ENCODE data around the gene ACSL1.

DNA sequence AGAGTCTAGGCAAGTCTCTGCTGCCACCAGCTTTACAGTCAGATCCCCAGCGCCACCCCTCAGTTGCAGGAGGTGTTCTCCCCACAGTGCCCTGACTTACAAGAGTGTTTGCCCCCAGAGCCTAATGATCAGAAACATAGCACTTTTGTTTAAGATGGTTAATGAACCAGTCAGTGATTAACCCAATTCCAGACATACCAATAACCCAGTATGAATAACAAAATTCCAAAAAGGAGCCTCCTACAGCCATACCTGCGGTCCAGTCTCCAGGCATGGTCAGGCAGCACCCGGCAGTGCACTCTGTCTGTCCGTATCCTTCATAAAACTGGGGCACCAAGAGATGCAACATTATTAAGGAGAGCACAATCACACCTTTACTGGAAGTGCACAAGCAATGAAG lies 61.2 kb downstream of the ACSL1 start:
- TF ChIP-seq CTCF (conservative IDR thresholded peaks at IDR 0.05; ENCODE audit: low read length) (no peak), EZH2phosphoT487 (IDR thresholded peaks at IDR 0.05; ENCODE audit: borderline replicate concordance) (no peak)

Data from Loucy (cell line).